GM18951 (cell line): ENCODE measurements around the gene ZNF507.
"Not testable (repeated sequence)": the region's sequence is repeated elsewhere in the genome, so short reads cannot be mapped to it uniquely, and the experiment has no call there.

Experiments used
- POLR2A ChIP-seq: IDR thresholded peaks from 4 replicates; pipeline ENCODE4 v1.6.1; 2011; ENCODE audit warnings: mild to moderate bottlenecking; ENCODE audit not compliant: insufficient read length, insufficient read depth; ENCODE audit errors: extremely low read depth
- in situ Hi-C: fragments of 300-500 bp; cut with MboI; formaldehyde crosslinking; loops from one replicate; pipeline ENCODE4 v1.12.0; 2022; ENCODE audit warnings: low sequenced_read_pairs, mixed read lengths, inconsistent platforms; ENCODE audit not compliant: unreplicated experiment

ZNF507 gene

GRCh38 chr19:32418155-32418554, 72.7 kb downstream of the ZNF507 start:
- no peak for TF ChIP-seq POLR2A
- in situ Hi-C loops, result no loop called here

- in situ Hi-C loops, result no loop called here
Observed at GRCh38 chr19:32421589-32422361, 76.4 kb downstream of the ZNF507 start.

GRCh38 chr19:32422435-32422834, 77.0 kb downstream of the ZNF507 start:
- in situ Hi-C loops, result no loop called here
- no peak for TF ChIP-seq POLR2A

More at GRCh38 chr19:32421589-32422361, 76.4 kb downstream of the ZNF507 start:
- no peak for TF ChIP-seq POLR2A

- in situ Hi-C loops, result not testable (repeated sequence)
Observed at GRCh38 chr19:32423944-32424343, 78.5 kb downstream of the ZNF507 start.

GRCh38 chr19:32427536-32427935, 82.1 kb downstream of the ZNF507 start:
- no peak for TF ChIP-seq POLR2A
- in situ Hi-C loops, result no loop called here

- in situ Hi-C loops, result no loop called here
- TF ChIP-seq POLR2A, result no peak
Observed at GRCh38 chr19:32436692-32437091, 91.3 kb downstream of the ZNF507 start.

- TF ChIP-seq POLR2A, result no peak
- in situ Hi-C loops, result no loop called here
Observed at GRCh38 chr19:32437096-32437495, 91.7 kb downstream of the ZNF507 start.
